Rectal smooth muscle tissue (tissue), 1 donor: ENCODE data around the gene HSPG2.

Source experiments
- H3K27ac ChIP-seq: one replicate; pipeline ENCODE4 v1.7.0; 2013; ENCODE audit warnings: low read depth, low read length, inconsistent platforms
- H3K27me3 ChIP-seq: one replicate; pipeline ENCODE4 v1.7.0; 2013; ENCODE audit warnings: low read length; ENCODE audit not compliant: control insufficient read depth, insufficient read depth
- H3K36me3 ChIP-seq: one replicate; pipeline ENCODE4 v1.7.0; 2013; ENCODE audit warnings: low read length; ENCODE audit not compliant: control insufficient read depth, insufficient read depth
- H3K4me1 ChIP-seq: one replicate; pipeline ENCODE4 v1.7.0; 2013; ENCODE audit warnings: low read length; ENCODE audit not compliant: control insufficient read depth, insufficient read depth
- H3K4me3 ChIP-seq: one replicate; pipeline ENCODE4 v1.7.0; 2013; ENCODE audit warnings: low read length
- H3K9ac ChIP-seq: one replicate; pipeline ENCODE4 v1.7.0; 2013; ENCODE audit warnings: low read length

HSPG2 gene

DNA sequence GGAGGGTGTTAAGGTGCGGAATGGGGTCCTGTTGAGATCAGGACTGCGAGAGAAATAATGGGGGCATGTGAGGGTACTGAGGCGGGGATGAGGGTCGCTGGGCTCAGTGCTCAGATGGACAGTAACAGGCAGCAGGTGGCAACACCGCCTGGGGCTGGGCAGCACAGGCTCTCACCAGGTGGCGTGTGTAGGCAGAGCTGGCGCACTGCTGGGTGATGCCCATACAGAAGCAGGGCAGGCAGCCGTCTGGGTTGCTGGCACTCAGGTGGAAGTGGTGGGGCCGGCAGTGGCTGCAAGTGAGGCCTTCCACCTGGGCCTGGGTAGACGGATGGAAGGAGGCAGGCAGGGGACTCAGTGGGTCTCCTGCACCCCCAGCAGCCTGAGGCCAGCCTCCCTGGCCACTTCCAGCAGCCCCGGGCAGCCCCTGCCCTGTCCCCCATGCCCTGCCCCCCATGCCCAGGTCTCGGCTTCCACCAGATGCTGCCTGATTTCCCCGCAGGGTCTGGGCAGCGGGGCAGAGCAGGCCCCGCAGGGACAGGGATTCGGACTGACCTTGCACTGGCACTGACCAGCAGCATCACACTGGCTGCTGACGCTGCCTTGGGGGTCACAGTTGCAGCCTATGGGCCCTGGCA, 64.5 kb downstream of the HSPG2 start:
- Histone ChIP-seq H3K4me3 (no peak overlapping the region), H3K9ac (no peak overlapping the region), H3K36me3 (peaks cover 45% of the 10 kb centered on the region)

DNA sequence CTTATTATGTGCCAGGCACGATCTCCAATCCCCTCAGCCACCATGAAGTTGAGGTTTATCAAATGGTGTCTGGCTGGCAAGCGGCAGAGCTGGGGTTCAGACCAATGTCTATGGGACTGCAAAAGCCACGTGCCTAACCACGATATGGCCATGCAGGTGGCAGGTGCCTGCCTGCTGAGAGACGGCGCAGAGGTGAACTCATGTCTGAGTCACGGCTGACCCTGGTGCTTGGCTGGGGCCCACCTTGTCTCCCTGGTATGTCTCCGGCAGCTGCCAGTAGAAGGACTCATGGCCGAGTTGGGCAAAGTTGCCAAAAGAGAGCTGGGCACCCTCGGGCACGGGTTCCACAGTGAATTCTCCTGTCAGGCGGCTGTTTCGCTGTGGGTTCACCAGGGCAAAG, 65.2 kb downstream of the HSPG2 start:
- Histone ChIP-seq H3K27ac (peak overlapping the region; percentile 27), H3K36me3 (peaks cover 42% of the 10 kb centered on the region), H3K4me1 (peaks cover 7% of the 10 kb centered on the region), H3K9ac (no peak overlapping the region), H3K4me3 (no peak overlapping the region), H3K27me3 (no peaks in the 10 kb centered on the region)

More for the DNA sequence above, 64.5 kb downstream of the HSPG2 start:
- Histone ChIP-seq H3K27ac (peak overlapping the region; percentile 16), H3K27me3 (no peaks in the 10 kb centered on the region), H3K4me1 (peaks cover 7% of the 10 kb centered on the region)

- Histone ChIP-seq H3K9ac (no peak overlapping the region), H3K36me3 (peaks cover 38% of the 10 kb centered on the region), H3K27me3 (no peaks in the 10 kb centered on the region), H3K4me3 (no peak overlapping the region), H3K27ac (peak overlapping the region; percentile 47), H3K4me1 (peaks cover 7% of the 10 kb centered on the region)
Observed at GRCh38 chr1:21870611-21871010, 66.5 kb downstream of the HSPG2 start.

DNA sequence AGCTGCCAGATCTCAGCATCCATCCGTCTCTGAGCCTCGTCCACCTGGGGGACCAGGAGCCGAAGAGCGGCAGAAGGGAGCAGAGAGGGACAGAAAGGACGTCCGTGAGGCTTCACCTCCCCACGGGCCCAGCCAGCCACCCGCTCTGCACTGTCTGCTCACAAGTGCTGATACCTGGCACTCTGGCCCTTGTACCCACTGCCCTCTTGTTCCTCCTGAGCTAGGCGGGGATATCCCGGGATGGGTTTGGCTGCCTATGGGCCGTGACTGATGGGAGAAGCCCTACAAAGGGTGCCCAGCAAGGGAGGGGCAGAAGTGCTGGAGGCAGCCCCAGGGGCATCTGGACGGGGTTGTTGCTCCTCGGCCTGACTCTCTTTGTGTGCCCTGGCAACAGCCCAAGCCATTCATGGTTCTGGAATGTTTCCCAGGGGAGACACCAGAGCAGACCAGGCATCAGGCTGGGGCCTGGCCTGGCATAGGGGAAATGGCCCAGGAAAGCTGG, 67.4 kb downstream of the HSPG2 start:
- Histone ChIP-seq H3K9ac (no peak overlapping the region), H3K36me3 (peaks cover 41% of the 10 kb centered on the region), H3K27ac (peak overlapping the region; percentile 73), H3K27me3 (no peaks in the 10 kb centered on the region), H3K4me1 (peaks cover 7% of the 10 kb centered on the region), H3K4me3 (no peak overlapping the region)

- Histone ChIP-seq H3K27ac (no peak overlapping the region), H3K9ac (no peak overlapping the region), H3K36me3 (peaks cover 40% of the 10 kb centered on the region)
Observed at GRCh38 chr1:21868941-21869454, 68.1 kb downstream of the HSPG2 start.

GRCh38 chr1:21868482-21868881, 68.6 kb downstream of the HSPG2 start:
- H3K27me3 ChIP-seq = no peaks in the 10 kb centered on the region
- H3K9ac ChIP-seq = no peak overlapping the region
- H3K4me3 ChIP-seq = no peak overlapping the region
- H3K4me1 ChIP-seq = peaks cover 7% of the 10 kb centered on the region
- no peak overlapping the region for H3K27ac ChIP-seq
- H3K36me3 ChIP-seq = peaks cover 38% of the 10 kb centered on the region

More at GRCh38 chr1:21868941-21869454, 68.1 kb downstream of the HSPG2 start:
- Histone ChIP-seq H3K4me3 (no peak overlapping the region), H3K4me1 (peaks cover 7% of the 10 kb centered on the region), H3K27me3 (no peaks in the 10 kb centered on the region)

DNA sequence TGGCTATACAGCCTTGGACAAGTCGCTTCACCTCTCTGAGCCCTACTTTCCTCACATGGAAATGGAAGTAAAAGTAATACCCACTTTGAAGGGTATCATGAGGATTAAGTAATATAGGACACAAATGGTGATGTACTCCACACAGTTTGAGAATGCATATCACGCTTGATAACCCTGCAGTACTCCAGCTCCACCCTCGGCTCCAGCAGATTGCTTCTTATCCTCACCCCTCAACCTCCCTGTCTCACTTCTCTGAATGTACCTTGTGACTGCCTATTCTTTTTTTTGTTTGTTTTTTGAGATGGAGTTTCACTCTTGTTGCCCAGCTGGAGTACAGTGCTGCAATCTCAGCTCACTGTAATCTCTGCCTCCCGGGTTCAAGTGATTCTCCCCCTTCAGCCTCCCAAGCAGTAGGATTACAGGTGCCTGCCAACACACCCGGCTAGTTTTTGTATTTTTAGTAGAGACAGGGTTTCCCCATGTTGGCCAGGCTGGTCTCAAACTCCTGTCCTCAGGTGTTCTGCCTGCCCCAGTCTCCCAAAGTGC, 69.6 kb downstream of the HSPG2 start:
- H3K27me3 ChIP-seq = no peaks in the 10 kb centered on the region
- H3K36me3 ChIP-seq = peaks cover 34% of the 10 kb centered on the region
- H3K9ac ChIP-seq = no peak overlapping the region
- peaks cover 7% of the 10 kb centered on the region for H3K4me1 ChIP-seq
- no peak overlapping the region for H3K4me3 ChIP-seq
- H3K27ac ChIP-seq = no peak overlapping the region

DNA sequence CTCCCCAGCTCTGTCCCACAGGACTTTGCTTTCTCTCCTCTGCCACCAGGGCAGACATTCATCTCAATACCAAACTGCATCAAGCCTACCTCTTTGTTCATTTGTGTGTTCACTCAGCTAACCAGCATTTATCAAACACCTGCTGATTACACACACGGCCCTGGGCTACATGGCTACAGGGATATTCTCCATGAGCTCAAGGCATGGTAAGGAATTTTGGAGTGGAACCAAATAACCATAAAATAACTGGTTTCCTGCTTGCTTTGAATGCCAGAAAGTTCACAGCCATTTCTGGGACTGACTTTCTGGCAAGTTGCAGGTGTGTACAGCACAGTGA, 70.4 kb downstream of the HSPG2 start:
- no peak overlapping the region for H3K4me3 ChIP-seq
- peaks cover 7% of the 10 kb centered on the region for H3K4me1 ChIP-seq
- H3K36me3 ChIP-seq = peaks cover 32% of the 10 kb centered on the region
- peak overlapping the region; percentile 30 for H3K27ac ChIP-seq
- no peaks in the 10 kb centered on the region for H3K27me3 ChIP-seq
- H3K9ac ChIP-seq = no peak overlapping the region

GRCh38 chr1:21865943-21866706, 71.0 kb downstream of the HSPG2 start:
- Histone ChIP-seq H3K36me3 (peaks cover 35% of the 10 kb centered on the region), H3K4me1 (peaks cover 7% of the 10 kb centered on the region), H3K4me3 (no peak overlapping the region), H3K27ac (peak overlapping the region; percentile 30), H3K27me3 (no peaks in the 10 kb centered on the region), H3K9ac (no peak overlapping the region)

DNA sequence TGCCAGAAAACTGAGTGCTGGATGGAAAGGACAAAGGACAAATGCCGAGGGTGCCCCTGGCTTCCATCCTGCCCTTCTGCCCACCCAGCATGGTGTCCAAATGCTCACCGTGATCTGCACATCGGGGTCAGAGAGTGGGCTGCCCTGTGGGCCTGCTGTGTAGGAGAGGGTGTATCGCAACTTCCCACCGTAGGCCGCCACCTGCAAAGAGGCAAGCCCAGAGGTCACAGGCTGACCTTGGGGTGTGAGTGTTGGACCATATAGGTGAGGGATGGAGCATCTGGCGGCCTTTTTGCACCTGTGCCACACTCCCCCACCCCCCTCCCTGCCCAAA, 71.5 kb downstream of the HSPG2 start:
- H3K36me3 ChIP-seq = peaks cover 37% of the 10 kb centered on the region
- peaks cover 7% of the 10 kb centered on the region for H3K4me1 ChIP-seq
- H3K4me3 ChIP-seq = no peak overlapping the region
- no peak overlapping the region for H3K27ac ChIP-seq
- H3K27me3 ChIP-seq = no peaks in the 10 kb centered on the region
- H3K9ac ChIP-seq = no peak overlapping the region

- H3K27me3 ChIP-seq = no peaks in the 10 kb centered on the region
- H3K9ac ChIP-seq = no peak overlapping the region
- no peak overlapping the region for H3K4me3 ChIP-seq
- no peak overlapping the region for H3K27ac ChIP-seq
- H3K36me3 ChIP-seq = peaks cover 38% of the 10 kb centered on the region
- peaks cover 3% of the 10 kb centered on the region for H3K4me1 ChIP-seq
Observed at GRCh38 chr1:21864730-21865129, 72.4 kb downstream of the HSPG2 start.

- Histone ChIP-seq H3K9ac (no peak overlapping the region), H3K36me3 (peaks cover 45% of the 10 kb centered on the region), H3K27me3 (no peaks in the 10 kb centered on the region), H3K27ac (no peak overlapping the region), H3K4me1 (no peaks in the 10 kb centered on the region), H3K4me3 (no peak overlapping the region)
Observed at GRCh38 chr1:21863981-21864380, 73.1 kb downstream of the HSPG2 start.
